ENCODE data around the gene MACROD2.
"Not testable (repeated sequence)": the region's sequence is repeated elsewhere in the genome, so short reads cannot be mapped to it uniquely, and the experiment has no call there.

The MACROD2 gene

DNA sequence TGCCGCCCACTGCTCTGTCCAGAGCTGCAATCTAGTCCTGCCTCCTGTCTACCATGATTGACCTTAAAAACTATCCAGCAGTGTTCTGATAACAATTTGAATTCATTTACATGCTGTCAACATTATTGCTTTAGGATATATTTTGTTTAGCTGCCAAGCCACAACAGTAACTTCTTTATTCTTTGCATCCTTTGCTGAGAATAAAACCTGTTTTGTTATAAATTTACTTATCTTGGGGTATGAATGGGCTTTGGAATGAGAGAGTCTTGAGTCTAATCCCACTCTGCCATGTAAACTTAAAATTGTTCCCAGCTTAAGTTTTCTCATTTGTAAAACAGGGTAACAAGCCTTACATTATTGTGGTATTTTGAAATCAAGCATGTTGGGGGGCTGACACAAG lies 225.7 kb downstream of the MACROD2 start:
- H3K9me3 Mint-ChIP-seq: peaks cover 36% of the 10 kb centered on the region
- H3K27me3 Mint-ChIP-seq (ENCODE audit: low read depth): no peaks in the 10 kb centered on the region
- no peaks in the 10 kb centered on the region for H3K4me1 Mint-ChIP-seq (ENCODE audit: low read depth)
- no peaks in the 10 kb centered on the region for H3K36me3 Mint-ChIP-seq (ENCODE audit: low read depth)
- DNase-seq (ENCODE audit: low spot score): no peak
- H3K27ac Mint-ChIP-seq: no peak overlapping the region
- no peak overlapping the region for H3K4me3 Mint-ChIP-seq

- Mint-ChIP-seq H3K4me3 (no peak overlapping the region), H3K36me3 (ENCODE audit: low read depth) (no peaks in the 10 kb centered on the region), H3K4me1 (ENCODE audit: low read depth) (no peaks in the 10 kb centered on the region), H3K9me3 (peaks cover 25% of the 10 kb centered on the region), H3K27ac (no peak overlapping the region), H3K27me3 (ENCODE audit: low read depth) (no peaks in the 10 kb centered on the region)
- DNase-seq (ENCODE audit: low spot score): no peak
Observed at GRCh38 chr20:14223806-14224205, 228.5 kb downstream of the MACROD2 start.

DNA sequence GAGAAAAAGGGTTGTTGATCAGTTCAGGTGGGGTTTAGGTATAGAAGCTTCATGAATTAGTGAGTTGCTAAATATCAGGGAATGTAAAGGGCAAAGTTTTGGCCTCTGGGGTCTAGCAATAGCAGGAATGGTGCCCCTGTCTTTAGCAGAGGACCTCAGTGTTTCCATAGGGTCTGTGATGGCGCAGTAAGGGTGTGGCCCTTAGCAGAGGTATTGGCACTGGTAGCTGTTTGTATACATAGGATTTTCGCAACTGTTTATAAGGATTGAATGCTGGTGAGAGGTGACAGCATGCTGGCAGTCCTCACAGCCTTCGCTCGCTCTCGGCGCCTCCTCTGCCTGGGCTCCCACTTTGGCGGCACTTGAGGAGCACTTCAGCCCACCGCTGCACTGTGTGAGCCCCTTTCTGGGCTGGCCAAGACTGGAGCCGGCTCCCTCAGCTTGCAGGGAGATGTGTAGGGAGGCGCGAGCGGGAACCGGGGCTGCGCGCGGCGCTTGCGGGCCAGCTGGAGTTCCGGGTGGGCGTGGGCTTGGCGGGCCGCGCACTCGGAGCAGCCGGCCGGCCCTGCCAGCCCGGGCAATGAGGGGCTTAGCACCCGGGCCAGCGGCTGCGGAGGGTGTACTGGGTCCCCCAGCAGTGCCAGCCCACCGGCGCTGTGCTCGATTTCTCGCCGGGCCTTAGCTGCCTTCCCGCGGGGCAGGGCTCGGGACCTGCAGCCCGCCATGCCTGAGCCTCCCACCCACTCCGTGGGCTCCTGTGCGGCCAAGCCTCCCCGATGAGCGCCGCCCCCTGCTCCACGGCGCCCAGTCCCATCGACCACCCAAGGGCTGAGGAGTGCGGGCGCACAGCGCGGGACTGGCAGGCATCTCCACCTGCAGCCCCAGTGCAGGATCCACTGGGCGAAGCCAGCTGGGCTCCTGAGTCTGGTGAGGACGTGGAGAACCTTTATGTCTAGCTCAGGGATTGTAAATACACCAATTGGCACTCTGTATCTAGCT lies 231.0 kb downstream of the MACROD2 start:
- not testable (repeated sequence) for H3K27me3 Mint-ChIP-seq (ENCODE audit: low read depth); H3K36me3 Mint-ChIP-seq (ENCODE audit: low read depth); H3K27ac Mint-ChIP-seq; H3K4me1 Mint-ChIP-seq (ENCODE audit: low read depth); DNase-seq (ENCODE audit: low spot score); H3K4me3 Mint-ChIP-seq
- peaks cover 22% of the 10 kb centered on the region for H3K9me3 Mint-ChIP-seq

DNA sequence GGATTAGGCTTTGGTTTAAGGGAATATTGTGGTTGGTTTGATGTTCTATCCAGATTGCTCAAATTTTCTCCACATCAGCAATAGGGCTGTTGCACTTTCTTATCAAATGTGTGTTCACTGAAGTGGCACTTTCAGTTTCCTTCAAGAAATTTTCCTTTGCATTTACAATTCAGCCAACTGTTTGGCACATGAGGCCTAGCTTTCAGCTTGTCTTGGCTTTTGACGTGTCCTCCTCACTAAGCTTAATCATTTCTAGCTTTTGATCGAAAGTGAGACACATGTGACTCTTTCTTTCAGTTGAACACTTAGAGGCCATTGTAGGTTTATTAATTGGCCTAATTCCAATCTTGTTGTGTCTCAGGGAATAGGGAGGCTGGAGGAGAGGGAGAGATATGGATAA lies 237.3 kb downstream of the MACROD2 start:
- Mint-ChIP-seq H3K27me3 (ENCODE audit: low read depth) (no peaks in the 10 kb centered on the region), H3K27ac (no peak overlapping the region), H3K4me1 (ENCODE audit: low read depth) (no peaks in the 10 kb centered on the region), H3K9me3 (peaks cover 19% of the 10 kb centered on the region), H3K4me3 (no peak overlapping the region), H3K36me3 (ENCODE audit: low read depth) (no peaks in the 10 kb centered on the region)
- no peak for DNase-seq (ENCODE audit: low spot score)

DNA sequence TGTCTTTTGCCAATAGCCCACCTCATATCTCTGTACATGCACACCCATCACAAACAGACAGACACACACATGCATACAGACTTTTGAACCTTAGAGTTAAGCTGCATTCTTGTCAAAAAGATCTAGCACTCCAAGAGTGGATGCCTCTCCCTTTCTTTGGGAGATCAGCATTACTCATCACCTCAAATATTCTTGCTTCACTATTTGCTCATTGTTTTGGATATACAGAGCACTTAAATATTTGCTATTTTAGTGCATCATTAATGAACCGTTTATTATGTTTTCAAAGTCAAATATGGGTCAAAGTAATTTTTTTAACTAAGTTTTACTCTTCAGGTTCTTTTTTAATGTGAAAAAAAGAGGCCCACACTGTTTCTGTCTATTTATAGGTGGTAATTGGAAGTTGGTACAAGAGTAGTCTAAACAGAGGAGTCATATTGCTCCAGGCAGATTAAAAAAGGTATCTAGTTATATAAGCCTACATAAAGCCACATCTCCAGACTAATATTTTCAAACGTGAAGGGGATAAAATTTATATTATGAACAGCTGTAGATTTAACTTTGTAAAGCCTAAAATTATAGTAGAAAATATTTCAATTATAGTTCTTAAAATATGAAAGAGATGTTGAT lies 239.5 kb downstream of the MACROD2 start:
- Mint-ChIP-seq H3K4me1 (ENCODE audit: low read depth) (no peaks in the 10 kb centered on the region), H3K9me3 (peaks cover 23% of the 10 kb centered on the region), H3K27ac (no peak overlapping the region), H3K36me3 (ENCODE audit: low read depth) (no peaks in the 10 kb centered on the region), H3K4me3 (no peak overlapping the region), H3K27me3 (ENCODE audit: low read depth) (no peaks in the 10 kb centered on the region)
- no peak for DNase-seq (ENCODE audit: low spot score)

GRCh38 chr20:14235355-14235754 lies 240.0 kb downstream of the MACROD2 start:
- Mint-ChIP-seq H3K27me3 (ENCODE audit: low read depth) (no peaks in the 10 kb centered on the region), H3K36me3 (ENCODE audit: low read depth) (no peaks in the 10 kb centered on the region), H3K9me3 (peaks cover 23% of the 10 kb centered on the region), H3K27ac (no peak overlapping the region), H3K4me1 (ENCODE audit: low read depth) (no peaks in the 10 kb centered on the region), H3K4me3 (no peak overlapping the region)
- DNase-seq (ENCODE audit: low spot score): no peak

- no peak overlapping the region for H3K4me3 Mint-ChIP-seq
- peaks cover 13% of the 10 kb centered on the region for H3K9me3 Mint-ChIP-seq
- DNase-seq (ENCODE audit: low spot score): no peak
- H3K27me3 Mint-ChIP-seq (ENCODE audit: low read depth): no peaks in the 10 kb centered on the region
- no peaks in the 10 kb centered on the region for H3K36me3 Mint-ChIP-seq (ENCODE audit: low read depth)
- no peaks in the 10 kb centered on the region for H3K4me1 Mint-ChIP-seq (ENCODE audit: low read depth)
- H3K27ac Mint-ChIP-seq: no peak overlapping the region
Observed at GRCh38 chr20:14245368-14245970, 250.2 kb downstream of the MACROD2 start.

DNA sequence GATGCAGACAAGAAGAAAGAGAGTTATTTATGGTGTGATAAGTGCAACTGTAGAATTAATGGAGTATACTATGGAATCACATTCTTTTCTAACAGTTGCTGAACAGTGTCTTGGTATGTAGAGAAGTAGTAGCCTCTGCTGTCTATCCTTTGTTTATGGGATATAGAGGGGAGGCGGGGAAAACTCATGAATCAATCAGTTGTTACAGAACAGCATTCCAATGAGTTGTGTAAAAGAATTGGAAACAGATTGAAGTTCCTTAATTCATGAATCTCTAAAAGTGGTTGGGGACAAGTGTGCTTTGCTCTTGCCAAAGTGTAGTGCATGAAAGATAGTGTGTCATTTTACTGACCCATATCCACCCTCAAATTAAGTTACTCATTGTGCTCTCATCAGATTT lies 264.4 kb downstream of the MACROD2 start:
- Mint-ChIP-seq H3K4me1 (ENCODE audit: low read depth) (no peaks in the 10 kb centered on the region), H3K9me3 (peaks cover 29% of the 10 kb centered on the region), H3K36me3 (ENCODE audit: low read depth) (no peaks in the 10 kb centered on the region), H3K4me3 (no peak overlapping the region), H3K27ac (no peak overlapping the region), H3K27me3 (ENCODE audit: low read depth) (no peaks in the 10 kb centered on the region)
- no peak for DNase-seq (ENCODE audit: low spot score)

GRCh38 chr20:14260367-14260766 lies 265.1 kb downstream of the MACROD2 start:
- H3K27me3 Mint-ChIP-seq (ENCODE audit: low read depth): no peaks in the 10 kb centered on the region
- peaks cover 33% of the 10 kb centered on the region for H3K9me3 Mint-ChIP-seq
- H3K4me1 Mint-ChIP-seq (ENCODE audit: low read depth): no peaks in the 10 kb centered on the region
- H3K4me3 Mint-ChIP-seq: no peak overlapping the region
- H3K27ac Mint-ChIP-seq: no peak overlapping the region
- no peak for DNase-seq (ENCODE audit: low spot score)
- H3K36me3 Mint-ChIP-seq (ENCODE audit: low read depth): no peaks in the 10 kb centered on the region

GRCh38 chr20:14264869-14265268 lies 269.6 kb downstream of the MACROD2 start:
- Mint-ChIP-seq H3K4me3 (no peak overlapping the region), H3K4me1 (ENCODE audit: low read depth) (no peaks in the 10 kb centered on the region), H3K27ac (no peak overlapping the region), H3K36me3 (ENCODE audit: low read depth) (no peaks in the 10 kb centered on the region), H3K9me3 (peaks cover 20% of the 10 kb centered on the region), H3K27me3 (ENCODE audit: low read depth) (no peaks in the 10 kb centered on the region)
- no peak for DNase-seq (ENCODE audit: low spot score)

- no peaks in the 10 kb centered on the region for H3K4me1 Mint-ChIP-seq (ENCODE audit: low read depth)
- no peak for DNase-seq (ENCODE audit: low spot score)
- H3K4me3 Mint-ChIP-seq: no peak overlapping the region
- H3K36me3 Mint-ChIP-seq (ENCODE audit: low read depth): no peaks in the 10 kb centered on the region
- H3K9me3 Mint-ChIP-seq: peaks cover 17% of the 10 kb centered on the region
- no peak overlapping the region for H3K27ac Mint-ChIP-seq
- no peaks in the 10 kb centered on the region for H3K27me3 Mint-ChIP-seq (ENCODE audit: low read depth)
Observed at GRCh38 chr20:14266246-14266645, 270.9 kb downstream of the MACROD2 start.

- H3K27ac Mint-ChIP-seq; H3K9me3 Mint-ChIP-seq; DNase-seq (ENCODE audit: low spot score); H3K4me1 Mint-ChIP-seq (ENCODE audit: low read depth); H3K27me3 Mint-ChIP-seq (ENCODE audit: low read depth); H3K4me3 Mint-ChIP-seq; H3K36me3 Mint-ChIP-seq (ENCODE audit: low read depth): not testable (repeated sequence)
Observed at GRCh38 chr20:14270751-14271150, 275.4 kb downstream of the MACROD2 start.

GRCh38 chr20:14282140-14282539 lies 286.8 kb downstream of the MACROD2 start:
- Mint-ChIP-seq H3K27me3 (ENCODE audit: low read depth) (no peaks in the 10 kb centered on the region), H3K4me1 (ENCODE audit: low read depth) (no peaks in the 10 kb centered on the region), H3K9me3 (peaks cover 22% of the 10 kb centered on the region), H3K27ac (no peak overlapping the region), H3K4me3 (no peak overlapping the region), H3K36me3 (ENCODE audit: low read depth) (no peaks in the 10 kb centered on the region)
- no peak for DNase-seq (ENCODE audit: low spot score)

- no peak overlapping the region for H3K4me3 Mint-ChIP-seq
- no peaks in the 10 kb centered on the region for H3K27me3 Mint-ChIP-seq (ENCODE audit: low read depth)
- peaks cover 19% of the 10 kb centered on the region for H3K9me3 Mint-ChIP-seq
- no peak for DNase-seq (ENCODE audit: low spot score)
- H3K36me3 Mint-ChIP-seq (ENCODE audit: low read depth): no peaks in the 10 kb centered on the region
- H3K4me1 Mint-ChIP-seq (ENCODE audit: low read depth): no peaks in the 10 kb centered on the region
- H3K27ac Mint-ChIP-seq: no peak overlapping the region
Observed at GRCh38 chr20:14284443-14284842, 289.1 kb downstream of the MACROD2 start.
